GM18511 (cell line): ENCODE results near the gene RPS6KC1.
"Not testable (repeated sequence)": the region's sequence is repeated elsewhere in the genome, so short reads cannot be mapped to it uniquely, and the experiment has no call there.

Experiments used
- ATAC-seq: cut with Tn5 transposase; IDR thresholded peaks from one replicate; pipeline ENCODE4 v1.9.1; 2021; ENCODE audit warnings: mild to moderate bottlenecking, moderate library complexity; ENCODE audit not compliant: unreplicated experiment

The RPS6KC1 gene

DNA sequence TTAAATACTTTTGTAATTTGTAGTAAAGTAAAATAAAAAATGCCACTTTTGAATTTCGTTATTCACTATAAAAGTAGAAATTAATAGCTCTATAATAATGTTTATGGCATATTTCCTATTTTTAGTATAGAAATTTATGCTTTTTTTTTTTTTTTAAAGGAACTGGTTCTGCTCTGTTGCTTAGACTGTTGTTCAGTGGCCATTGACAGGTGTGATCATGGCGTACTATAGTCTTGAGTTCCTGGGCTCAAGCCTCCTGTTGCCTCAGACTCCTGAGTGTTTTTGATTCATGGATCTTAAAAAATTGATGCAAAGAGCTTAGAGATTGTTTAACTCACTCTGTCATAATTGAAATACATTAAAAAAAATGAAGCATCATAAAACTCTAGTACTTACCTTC is 53.6 kb downstream of the RPS6KC1 start:
- no peak for ATAC-seq

DNA sequence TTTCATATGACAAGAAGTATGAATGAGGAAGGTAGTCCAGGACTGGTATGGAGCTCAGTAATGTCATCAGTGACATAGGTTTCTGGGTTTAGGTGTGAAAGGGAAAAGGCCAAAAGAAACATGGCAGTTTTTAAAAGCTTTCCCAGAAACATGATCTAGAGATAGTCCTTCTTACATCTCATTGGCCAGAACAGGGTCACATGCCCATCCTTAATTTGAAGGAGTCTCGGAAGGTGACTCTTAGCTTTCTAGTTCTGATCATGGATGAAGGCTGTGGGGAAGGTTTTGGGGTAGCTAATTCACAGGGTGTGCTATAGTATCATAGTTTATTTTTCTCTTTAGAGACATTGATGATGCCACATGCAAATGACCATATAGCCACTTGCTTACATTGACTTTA is 55.3 kb downstream of the RPS6KC1 start:
- no peak for ATAC-seq

DNA sequence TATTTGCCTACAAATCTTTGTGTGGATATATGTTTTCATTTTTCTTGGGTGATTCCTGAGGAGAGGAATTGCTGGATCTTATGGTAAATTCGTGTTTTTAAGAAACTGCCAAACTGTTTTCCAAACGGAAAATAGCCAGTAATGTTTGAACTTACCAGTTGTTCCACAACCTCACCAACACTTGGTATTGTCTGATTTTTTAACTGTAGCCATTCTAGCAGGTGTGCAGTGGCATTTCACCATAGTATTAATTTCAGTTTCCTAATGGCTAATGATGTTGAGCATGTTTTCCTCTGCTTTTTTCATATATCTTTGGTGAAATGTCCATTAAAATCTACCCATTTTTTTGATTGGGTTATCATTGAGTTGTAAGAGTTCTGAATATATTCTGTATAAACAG is 56.6 kb downstream of the RPS6KC1 start:
- no peak for ATAC-seq

DNA sequence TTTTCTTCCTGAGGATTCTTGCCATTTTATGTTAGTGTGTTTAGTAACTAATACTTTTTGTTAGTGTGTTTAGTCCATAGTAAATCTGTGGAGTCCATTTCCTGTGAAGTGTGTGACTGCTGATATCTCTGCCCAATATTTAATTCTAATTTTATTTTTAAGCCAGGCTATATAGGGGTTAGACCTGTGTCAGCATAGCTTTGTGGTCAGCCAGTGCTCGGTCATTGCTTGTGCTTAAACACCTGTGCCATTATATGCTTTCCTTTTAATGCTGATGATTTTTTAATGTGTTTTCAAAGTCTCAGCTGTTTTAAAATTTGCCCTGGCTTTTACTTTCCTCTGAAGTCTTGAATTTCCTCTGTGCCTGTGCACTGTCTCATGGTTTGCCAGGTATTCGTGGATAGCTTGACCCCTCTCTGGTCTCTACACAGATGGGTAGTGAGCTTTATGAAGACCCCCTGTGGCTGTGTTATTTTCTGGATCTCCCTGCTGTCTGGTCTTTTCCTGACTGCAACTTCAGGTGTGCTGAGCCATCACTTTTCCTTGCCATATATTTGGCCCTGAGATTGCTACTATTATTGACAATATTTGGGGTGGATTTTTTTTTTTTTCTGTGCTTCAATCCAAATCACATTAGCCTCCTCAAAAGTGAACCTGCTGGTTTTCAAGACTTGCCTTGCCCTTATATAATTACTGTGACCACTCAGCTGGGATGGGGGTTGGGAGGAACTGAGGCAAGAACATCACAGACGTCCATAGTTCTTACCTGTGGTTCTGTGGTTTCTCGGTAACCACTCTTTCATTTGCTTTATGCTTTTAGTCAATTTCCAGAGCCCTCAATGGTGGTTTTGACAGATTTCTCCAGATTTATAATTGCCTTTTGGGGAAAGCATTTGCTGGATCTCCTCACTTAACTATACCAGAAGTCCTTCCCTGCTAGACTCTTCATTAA is 59.6 kb downstream of the RPS6KC1 start:
- ATAC-seq = peak; percentile 75

DNA sequence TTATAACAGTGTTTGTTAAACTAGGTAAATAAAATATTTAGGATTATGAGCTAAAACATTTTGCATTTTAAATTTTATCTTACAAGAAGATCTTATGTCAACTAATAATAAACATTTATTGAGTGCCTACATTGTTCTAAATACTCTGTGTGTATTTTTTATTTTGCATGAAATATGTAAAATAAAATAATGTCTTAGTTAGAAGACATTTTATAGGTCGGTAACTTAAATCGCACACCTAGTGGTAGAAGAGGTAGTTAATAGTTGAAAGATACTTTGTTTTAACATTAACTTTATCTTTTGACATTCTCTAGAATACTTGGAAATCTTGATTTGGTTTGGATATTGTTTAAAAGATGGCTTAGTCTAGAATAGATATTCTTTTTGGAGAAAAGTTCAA is 60.5 kb downstream of the RPS6KC1 start:
- no peak for ATAC-seq

DNA sequence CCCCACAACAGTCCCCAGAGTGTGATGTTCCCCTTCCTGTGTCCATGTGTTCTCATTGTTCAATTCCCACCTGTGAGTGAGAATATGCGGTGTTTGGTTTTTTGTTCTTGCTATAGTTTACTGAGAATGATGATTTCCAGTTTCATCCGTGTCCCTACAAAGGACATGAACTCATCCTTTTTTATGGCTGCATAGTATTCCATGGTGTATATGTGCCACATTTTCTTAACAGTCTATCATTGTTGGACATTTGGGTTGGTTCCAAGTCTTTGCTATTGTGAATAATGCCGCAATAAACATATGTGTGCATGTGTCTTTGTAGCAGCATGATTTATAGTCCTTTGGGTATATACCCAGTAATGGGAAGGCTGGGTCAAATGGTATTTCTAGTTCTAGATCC is 61.7 kb downstream of the RPS6KC1 start:
- not testable (repeated sequence) for ATAC-seq

DNA sequence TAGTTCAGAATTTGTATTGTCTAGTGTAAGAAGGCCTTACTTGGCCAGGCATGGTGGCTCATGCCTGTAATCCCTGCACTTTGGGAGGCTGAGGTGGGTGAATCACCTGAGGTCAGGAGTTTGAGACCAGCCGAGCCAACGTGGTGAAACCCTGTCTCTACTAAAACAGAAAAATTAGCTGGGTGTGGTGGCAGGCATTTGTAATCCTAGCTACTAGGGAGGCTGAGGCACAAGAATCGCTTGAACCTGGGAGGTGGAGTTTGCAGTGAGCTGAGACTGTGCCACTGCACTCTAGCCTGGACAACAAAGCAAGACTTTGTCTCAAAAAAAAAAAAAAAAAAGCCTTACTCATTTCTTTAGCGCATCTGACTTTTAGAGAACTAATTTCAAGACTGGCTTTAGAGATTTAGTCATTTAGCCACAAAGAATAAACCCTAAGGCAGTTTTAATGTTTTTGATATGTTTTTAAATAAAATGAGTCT is 66.7 kb downstream of the RPS6KC1 start:
- ATAC-seq = not testable (repeated sequence)

DNA sequence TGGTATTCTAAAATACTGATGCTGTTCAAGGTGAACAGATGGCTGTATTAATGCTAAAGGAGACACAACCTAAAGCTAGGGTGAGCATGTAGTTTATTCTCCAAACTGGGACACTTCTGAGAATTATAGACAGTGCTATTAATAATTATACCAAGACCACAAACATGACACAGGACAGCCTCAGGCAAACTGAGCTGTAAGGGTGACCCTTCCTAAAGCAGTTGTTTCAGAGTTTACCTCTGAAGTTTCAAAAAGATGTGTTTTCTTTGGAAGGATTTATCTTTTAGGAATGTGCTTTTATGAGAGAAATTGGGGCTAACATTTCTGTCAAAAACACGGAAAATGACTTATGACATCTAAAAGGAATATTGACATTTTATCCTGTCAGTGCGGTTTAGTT is 68.8 kb downstream of the RPS6KC1 start:
- no peak for ATAC-seq

DNA sequence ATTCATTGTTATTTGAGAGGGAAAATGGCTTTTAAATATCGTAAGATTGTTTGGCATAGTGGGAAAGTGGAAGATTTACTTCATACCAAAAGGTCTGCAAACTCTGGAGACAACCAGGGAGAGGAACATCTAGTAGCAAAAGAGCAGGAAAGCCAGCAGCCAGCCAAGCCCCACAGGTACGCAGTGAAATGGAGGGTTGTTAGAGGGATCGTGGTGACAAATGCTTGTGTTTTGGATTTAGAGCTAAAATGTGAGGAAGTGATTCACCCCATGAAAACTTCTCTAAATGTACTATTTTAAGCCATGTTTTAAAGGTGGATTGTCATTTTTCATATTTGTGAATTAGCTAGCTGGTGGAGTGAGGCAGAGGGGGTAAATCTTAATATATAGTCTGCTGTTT is 69.3 kb downstream of the RPS6KC1 start:
- ATAC-seq = no peak

DNA sequence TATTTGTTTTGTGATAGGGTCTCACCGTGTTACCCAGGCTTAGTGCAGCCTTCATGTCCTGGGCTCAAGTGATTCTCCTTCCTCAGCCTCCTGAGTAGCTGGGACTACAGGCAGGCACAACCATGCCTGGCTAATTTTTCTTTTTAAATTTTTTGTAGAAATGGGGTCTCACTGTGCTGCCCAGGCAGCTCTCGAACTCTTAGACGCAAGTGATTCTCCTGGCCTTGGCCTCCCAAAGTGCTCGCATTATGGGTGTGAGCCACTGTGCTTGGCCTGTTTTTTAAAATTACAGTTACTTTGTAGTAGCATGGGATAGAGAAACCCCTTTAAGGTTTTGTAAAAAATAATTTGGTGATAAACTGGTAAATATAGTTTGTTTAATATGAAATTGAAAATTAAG is 69.9 kb downstream of the RPS6KC1 start:
- ATAC-seq = no peak

DNA sequence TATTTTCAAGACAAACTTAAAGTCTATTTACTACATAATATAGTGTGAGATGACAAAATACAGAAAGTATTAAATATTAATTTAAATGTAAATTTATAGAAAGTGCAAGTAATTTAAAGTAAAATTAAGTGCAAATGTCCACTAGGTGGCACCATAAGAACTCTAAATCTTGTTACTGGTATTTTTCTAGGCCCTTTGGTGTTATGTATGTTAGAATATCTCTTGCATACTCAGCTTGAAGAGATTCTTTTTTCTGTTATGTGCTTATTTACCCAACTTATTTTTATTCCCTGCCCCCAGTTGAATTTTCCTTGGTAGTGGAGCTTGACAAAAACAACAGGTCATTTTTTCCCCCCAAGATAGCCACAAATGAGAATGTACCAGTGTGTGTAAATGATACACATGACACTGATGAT is 71.5 kb downstream of the RPS6KC1 start:
- ATAC-seq = no peak

DNA sequence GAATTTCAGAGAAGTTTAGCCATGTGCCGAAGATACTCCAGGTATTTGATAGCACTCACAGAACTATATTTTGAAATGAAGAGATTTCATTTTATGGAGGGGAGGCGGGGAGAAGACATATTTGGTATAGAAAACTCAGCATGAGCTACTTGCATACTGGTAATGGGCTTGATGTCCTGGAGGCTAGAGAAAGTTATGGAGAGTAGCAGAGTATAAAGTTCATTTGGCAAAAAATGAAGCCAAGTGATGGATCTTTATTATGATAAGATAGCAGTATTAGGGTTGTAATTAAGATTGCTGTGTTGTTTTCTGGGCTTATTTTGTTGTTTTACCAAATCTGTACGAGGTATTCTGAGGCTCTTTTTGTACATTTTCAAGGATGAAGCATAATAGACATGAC is 72.0 kb downstream of the RPS6KC1 start:
- ATAC-seq = no peak

DNA sequence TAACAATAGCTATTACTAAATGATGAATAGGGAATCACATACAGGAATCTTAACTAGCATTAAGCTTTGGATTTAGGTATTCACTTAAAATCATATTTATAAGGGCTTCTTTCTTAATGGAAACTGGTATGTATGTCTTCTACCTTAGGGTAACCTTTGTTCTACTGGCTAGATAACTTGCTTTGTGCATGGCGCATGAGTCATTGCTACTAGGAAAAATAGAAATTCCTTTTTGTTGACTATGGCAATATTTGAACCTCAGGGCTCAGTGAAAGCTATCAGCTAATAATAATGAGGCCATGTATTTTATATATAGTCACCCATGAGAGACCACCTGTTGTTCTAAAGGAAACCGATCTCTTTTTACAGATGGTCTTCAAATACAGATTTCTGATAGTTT is 72.5 kb downstream of the RPS6KC1 start:
- no peak for ATAC-seq

DNA sequence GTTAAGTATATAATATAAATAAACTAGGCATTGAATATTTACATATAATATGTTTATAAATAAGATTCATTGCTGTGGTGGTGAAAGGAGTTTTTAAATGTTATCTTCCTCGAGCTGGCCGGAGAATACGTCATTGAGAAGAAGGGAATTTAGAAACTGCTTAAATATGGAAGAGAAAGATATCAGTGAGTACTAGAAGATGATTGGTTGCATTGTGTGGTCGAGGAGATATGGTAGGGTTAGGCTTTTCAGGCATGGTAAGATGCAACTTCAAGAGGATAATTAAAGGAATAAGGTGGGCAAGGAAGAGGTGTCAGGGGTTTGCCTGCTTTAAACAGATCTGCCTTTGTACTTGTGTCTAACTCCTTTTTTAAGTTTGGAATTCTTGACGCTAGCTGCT is 73.5 kb downstream of the RPS6KC1 start:
- ATAC-seq = no peak

DNA sequence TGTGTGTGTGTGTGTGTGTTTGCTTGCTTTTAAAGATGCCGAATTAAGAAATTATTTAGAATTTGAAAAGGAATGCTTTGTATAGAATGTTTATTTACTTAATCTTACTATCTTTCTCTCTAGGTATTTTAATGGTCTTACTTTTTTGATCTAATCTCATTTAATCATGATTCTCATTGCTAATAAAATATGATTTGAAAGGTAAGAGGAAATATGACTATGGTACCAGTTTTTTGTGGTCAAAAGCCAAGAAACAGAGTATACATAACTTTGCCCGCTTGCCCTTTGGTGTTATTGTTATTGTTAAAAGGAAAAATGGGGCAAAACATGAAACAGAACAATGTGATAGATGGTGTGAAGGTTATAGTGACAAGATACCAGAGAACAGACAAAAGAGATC is 74.6 kb downstream of the RPS6KC1 start:
- no peak for ATAC-seq

DNA sequence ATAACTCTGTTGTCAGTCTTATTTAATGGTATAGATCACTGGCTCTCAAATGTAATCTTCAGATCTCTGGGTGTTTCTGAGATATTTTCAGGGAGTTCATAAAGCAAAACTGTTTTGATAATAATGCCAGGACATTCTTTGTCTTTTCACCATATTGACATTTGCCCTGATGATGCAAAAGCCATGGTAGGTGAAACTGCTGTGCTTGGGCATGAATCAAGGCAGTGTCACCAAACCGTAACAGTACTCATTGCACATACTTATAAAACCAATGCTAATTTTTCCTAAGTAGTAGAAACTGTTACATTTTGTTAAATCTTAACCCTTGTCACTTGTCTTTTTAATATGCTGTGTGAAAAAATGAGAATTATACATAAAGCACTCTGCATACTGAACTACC is 76.0 kb downstream of the RPS6KC1 start:
- ATAC-seq = no peak

DNA sequence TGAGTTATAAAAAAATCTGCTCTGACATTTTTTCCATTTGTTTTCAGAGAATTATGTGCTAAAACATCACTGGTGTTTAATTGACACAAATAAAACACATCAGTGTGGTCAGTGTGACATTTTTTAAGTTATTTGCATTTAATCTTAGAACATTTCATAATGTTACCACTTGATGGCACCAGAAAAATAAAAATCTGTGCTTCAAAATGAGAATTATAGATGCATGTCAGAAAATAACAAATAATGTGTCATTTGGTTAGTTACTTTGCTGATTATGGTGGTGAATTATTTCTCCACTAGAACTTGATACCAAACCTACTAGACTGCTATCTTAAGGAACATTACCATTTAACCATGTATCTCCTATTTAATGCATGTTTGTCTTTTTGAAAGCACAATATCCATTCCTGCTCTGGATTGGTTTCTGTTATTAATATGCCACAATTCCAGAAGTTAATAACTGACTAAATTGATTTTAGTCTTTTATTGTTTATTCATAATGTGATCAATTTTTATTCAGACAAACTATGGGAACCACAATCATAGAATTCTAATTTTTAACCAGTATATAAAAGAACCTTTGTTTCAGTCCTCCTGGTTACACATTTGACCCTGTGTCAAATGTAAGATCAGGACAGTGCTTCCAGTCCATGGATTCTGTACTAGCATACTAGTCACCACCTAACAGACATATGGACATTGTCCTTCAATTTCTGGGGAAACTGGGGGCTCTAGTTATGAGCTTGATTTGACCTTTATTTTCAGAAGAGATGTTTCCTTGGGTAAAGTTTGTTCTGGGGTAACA is 81.0 kb downstream of the RPS6KC1 start:
- ATAC-seq = no peak

DNA sequence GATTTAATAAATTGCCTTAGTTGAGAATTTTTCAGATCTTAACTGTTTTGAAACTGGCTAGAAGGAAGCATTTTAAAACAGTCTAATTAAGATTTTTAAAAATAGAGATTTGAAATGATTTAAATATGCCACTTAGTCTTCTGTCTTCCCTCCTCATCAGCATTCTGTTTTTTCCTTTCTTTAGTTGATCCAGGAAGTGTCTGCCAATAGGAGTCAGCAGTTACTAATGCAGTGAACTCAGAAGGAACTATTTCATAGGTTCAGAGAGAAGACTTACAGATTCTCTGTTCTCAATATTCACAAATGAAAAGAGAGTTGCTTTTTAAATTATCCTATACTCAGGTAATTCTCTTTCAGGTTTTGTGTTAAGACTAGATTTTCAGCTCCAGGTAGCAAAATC is 84.5 kb downstream of the RPS6KC1 start:
- no peak for ATAC-seq

DNA sequence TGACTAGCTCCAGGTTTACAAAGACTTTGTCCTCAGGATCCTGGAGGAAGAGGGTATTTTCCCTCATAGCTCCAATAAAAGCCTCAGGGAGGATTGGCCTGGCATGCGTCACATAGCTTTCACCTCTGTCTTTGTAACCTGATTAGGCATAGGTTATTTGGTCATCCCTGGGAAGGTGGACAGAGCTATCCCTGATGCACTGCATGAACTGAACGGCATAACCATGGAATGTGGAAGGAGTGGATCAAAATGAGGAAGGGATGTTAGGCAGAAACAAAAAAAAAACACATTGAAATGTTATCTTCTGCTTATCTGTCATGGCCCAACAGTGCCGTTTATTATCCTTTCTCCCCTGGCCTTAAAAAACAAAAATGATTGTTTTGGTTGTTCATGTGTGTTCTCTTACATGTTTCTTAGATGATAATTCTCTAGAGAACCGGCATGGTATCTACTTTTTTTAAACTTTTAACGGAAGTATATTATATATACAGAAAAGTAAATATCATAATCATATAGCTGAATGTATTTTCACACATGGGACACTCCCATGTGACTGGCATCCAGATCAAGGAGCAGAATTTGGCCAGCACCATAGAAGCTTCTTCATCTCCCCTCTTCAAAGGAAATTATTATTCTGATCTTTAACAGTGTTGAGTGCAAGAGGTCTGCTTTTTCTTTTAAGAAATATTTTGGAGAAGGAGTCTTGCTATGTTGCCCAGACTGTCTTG is 85.3 kb downstream of the RPS6KC1 start:
- no peak for ATAC-seq

DNA sequence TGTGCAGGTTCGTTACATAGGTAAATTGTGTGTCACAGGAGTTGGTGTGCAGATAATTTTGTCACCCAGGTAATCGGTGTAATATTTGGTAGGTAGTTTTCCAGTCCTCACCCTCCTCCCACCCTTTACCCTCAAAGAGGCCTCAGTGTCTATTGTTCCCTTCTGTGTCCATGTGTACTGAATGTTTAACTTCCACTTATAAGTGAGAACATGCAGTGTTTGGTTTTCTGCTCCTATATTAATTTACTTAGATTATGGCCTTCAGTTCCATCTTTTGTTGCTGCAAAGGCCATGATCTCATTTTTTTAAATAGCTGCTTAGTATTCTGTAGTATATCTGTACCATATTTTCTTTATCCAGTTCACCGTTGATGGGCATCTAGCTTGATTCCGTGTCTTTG is 87.3 kb downstream of the RPS6KC1 start:
- ATAC-seq = no peak

DNA sequence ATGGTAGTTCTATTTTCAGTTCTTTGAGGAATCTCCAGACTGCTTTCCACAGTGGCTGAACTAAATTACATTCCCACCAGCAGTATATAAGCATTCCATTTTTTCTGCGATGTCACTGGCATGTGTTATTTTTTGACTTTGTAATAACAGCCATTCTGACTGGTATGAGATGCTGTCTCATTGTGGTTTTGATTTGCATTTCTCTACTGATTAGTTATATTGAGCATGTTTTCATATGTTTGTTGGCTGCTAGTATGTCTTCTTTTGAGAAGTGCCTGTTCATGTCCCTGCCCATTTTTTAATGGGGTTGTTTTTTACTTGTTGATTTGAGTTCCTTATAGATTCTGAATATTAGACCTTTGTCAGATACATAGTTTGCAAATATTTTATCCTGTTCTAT is 87.9 kb downstream of the RPS6KC1 start:
- ATAC-seq = no peak
